GM20431 (cell line): ENCODE results near the gene CASKIN2.
"Not testable (repeated sequence)": the region's sequence is repeated elsewhere in the genome, so short reads cannot be mapped to it uniquely, and the experiment has no call there.

Experiments used
- in situ Hi-C: fragments of 300-500 bp; cut with MseI, MboI; formaldehyde crosslinking; loops from one replicate; pipeline ENCODE4 v1.15.0; 2020; ENCODE audit warnings: low sequenced_read_pairs; ENCODE audit not compliant: unreplicated experiment

Gene CASKIN2

DNA sequence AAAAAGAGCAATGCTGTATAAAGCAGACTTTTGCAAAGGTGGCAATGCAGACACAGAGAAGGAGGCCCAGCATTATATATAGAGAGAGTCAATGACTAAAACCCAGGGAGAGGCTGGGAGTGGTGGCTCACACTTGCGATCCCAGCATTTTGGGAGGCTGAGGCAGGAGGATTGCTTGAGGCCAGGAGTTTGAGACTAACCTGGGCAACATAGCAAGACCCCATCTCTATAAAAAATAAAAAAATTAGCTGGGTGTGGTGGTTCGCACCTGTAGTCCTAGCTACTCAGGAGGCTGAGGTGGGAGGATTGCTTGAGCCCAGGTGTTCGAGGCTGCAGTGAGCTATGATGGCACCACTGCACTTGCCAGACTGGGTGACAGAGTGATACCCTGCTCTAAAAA lies 60.7 kb downstream of the CASKIN2 start:
- in situ Hi-C loops, result not testable (repeated sequence)

DNA sequence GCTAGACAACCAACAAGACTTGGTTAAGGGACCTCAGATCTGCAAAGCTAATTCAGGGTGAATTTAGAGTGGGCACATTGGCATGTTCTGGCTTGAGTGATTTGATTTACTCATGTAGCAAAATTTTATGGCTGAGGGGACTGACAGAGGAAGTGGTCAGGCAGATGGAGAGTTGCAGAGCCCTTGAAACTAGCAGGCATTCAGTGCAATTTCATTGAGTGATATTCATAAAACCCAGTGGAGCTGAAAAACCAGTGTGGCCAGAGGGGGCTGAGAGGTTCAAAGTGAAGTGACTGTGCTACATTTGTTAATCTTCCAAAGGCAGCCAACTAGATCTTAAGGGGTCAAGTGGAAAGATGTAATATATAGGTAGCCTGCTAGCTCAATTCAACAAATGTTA lies 61.1 kb downstream of the CASKIN2 start:
- in situ Hi-C loops, result no loop called here

DNA sequence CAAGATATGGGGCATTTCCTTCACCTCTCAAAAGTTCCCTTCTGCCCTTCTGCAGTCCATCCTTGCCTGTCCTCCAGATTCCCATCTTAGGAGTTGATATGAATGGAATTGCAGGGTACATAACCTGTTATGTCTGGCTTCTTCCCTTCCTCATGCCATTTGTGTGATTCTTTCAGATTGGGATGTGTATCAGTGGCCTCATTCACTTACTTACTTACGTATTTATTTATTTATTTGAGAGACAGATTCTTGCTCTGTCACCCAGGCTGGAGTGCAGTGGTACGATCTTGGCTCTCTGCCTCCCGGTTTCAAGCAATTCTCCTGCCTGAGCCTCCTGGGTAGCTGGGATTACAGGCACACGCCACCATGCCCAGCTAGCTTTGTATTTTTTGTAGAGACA lies 65.1 kb downstream of the CASKIN2 start:
- in situ Hi-C loops, result no loop called here
